Measurements from ENCODE around the gene EAPP. TPM values are rescaled to one million over a fixed set of nuclear protein-coding genes. Genes with fewer than 3 reads are reported as not detected.

Gene EAPP
- total and polyA plus RNA-seq, 2 experiments from 2014 or later, result 25.0 to 53.6 TPM

Small RNA genes within 50 kb of the gene (small RNA-seq; reads per million reads assigned to genes)
- gene RNU1-27P (ENCODE audit: low replicate concordance) (not detected), gene RNU1-28P (ENCODE audit: low replicate concordance) (not detected)

Other genes starting within 250 kb of the EAPP start
- gene SPTSSA, start 77.5 kb downstream of the EAPP start, total RNA-seq (2014; rRNA removed; shearing (Covaris generic)), result 22.3 and 27.5 TPM in 2 replicates
- 33.5 and 36.4 TPM in 2 replicates for gene SPTSSA, start 77.5 kb downstream of the EAPP start, polyA plus RNA-seq (2016; fragmentation: Nextera tagmentation; extraction: Ambion mirVana)
- gene SNX6, start 90.4 kb upstream of the EAPP start, total RNA-seq (2014; rRNA removed; shearing (Covaris generic)), result 110 and 116 TPM in 2 replicates
- gene SNX6, start 90.4 kb upstream of the EAPP start, polyA plus RNA-seq (2016; fragmentation: Nextera tagmentation; extraction: Ambion mirVana), result 128 and 157 TPM in 2 replicates
- 14.8 and 17.2 TPM in 2 replicates for gene CFL2, start 174.9 kb upstream of the EAPP start, total RNA-seq (2014; rRNA removed; shearing (Covaris generic))
- 8.2 and 10.9 TPM in 2 replicates for gene CFL2, start 174.9 kb upstream of the EAPP start, polyA plus RNA-seq (2016; fragmentation: Nextera tagmentation; extraction: Ambion mirVana)